CD4-positive, CD25-positive, alpha-beta regulatory T cell (primary cell): ENCODE data around the gene TAF4. TPM values are rescaled to one million over a fixed set of nuclear protein-coding genes. Genes with fewer than 3 reads are reported as not detected.
"Not testable (repeated sequence)": the region's sequence is repeated elsewhere in the genome, so short reads cannot be mapped to it uniquely, and the experiment has no call there.

Experiments used
- ATAC-seq, 2 donors: fragments of 150-1000 bp; cut with Tn5 transposase; one replicate each; pipeline ENCODE4 v1.10.0; 2021; ENCODE audit warnings: low read depth in 2 of 2, moderate number of reproducible peaks in 2 of 2, moderate library complexity in 1 of 2
- DNase-seq, 3 donors: peaks; one replicate each; pipeline versions ENCODE4 v3.0.0 to v3.0.0-alpha.2; 2012 to 2022; ENCODE audit warnings: mixed read lengths in 1 of 3
- H3K27ac ChIP-seq: one replicate; pipeline ENCODE4 v1.7.0; 2013; ENCODE audit warnings: mild to moderate bottlenecking, low read length; ENCODE audit not compliant: insufficient read depth, poor library complexity, severe bottlenecking
- H3K27me3 ChIP-seq: one replicate; pipeline ENCODE4 v1.7.0; 2013; ENCODE audit warnings: low read length; ENCODE audit not compliant: control insufficient read depth, insufficient read depth
- H3K36me3 ChIP-seq: one replicate; pipeline ENCODE4 v1.7.0; 2013; ENCODE audit warnings: mild to moderate bottlenecking, low read length, moderate library complexity; ENCODE audit not compliant: control insufficient read depth, insufficient read depth
- H3K4me1 ChIP-seq: 2 replicates; pipeline ENCODE4 v1.7.0; 2013; ENCODE audit warnings: mild to moderate bottlenecking, low read length; ENCODE audit not compliant: insufficient read depth, control insufficient read depth, poor library complexity, severe bottlenecking
- H3K4me3 ChIP-seq: one replicate; pipeline ENCODE4 v1.7.0; 2013; ENCODE audit warnings: low read depth, mild to moderate bottlenecking, low read length, moderate library complexity
- H3K9me3 ChIP-seq, 2 experiments: 1 replicate in 1 of 2; 2 replicates in 1 of 2; pipeline ENCODE4 v1.7.0; 2013; ENCODE audit warnings: low read length in 2 of 2, mild to moderate bottlenecking in 1 of 2, moderate library complexity in 1 of 2; ENCODE audit not compliant: control insufficient read depth in 2 of 2
- H3K27ac Mint-ChIP-seq, 3 donors: one replicate each; pipeline ENCODE4 v1.8.0; 2020 to 2022; ENCODE audit warnings: mild to moderate bottlenecking in 3 of 3, mixed read lengths in 3 of 3, moderate library complexity in 2 of 3
- H3K27me3 Mint-ChIP-seq: one replicate; pipeline ENCODE4 v1.8.0; 2022; ENCODE audit warnings: mild to moderate bottlenecking, mixed read lengths
- H3K36me3 Mint-ChIP-seq: one replicate; pipeline ENCODE4 v1.8.0; 2020; ENCODE audit warnings: mixed read lengths
- H3K4me1 Mint-ChIP-seq, 4 donors: one replicate each; pipeline ENCODE4 v1.8.0; 2020 to 2022; ENCODE audit warnings: mixed read lengths in 4 of 4, mild to moderate bottlenecking in 1 of 4
- H3K4me3 Mint-ChIP-seq, 4 donors: one replicate each; pipeline ENCODE4 v1.8.0; 2020 to 2022; ENCODE audit warnings: mild to moderate bottlenecking in 4 of 4, mixed read lengths in 4 of 4, moderate library complexity in 3 of 4
- H3K9me3 Mint-ChIP-seq, 7 donors: one replicate each; pipeline ENCODE4 v1.8.0; 2020 to 2022; ENCODE audit warnings: mixed read lengths in 7 of 7, mild to moderate bottlenecking in 3 of 7, moderate library complexity in 2 of 7
- polyA plus RNA-seq, 4 donors: library from polyadenylated mRNA; unstranded; fragments of 300-500 nt; fragmentation: Illumina TruSeq; gene quantifications; one replicate each; pipeline ENCODE4 v1.2.3, GENCODE V29; 2021
- total RNA-seq: library from RNA; stranded (reverse); gene quantifications from one replicate; pipeline ENCODE4 v1.2.3, GENCODE V29; 2022

TAF4 gene
- total and polyA plus RNA-seq, 5 donors from 2014 or later: 0.76 to 20.4 (median 0.91) TPM

DNA sequence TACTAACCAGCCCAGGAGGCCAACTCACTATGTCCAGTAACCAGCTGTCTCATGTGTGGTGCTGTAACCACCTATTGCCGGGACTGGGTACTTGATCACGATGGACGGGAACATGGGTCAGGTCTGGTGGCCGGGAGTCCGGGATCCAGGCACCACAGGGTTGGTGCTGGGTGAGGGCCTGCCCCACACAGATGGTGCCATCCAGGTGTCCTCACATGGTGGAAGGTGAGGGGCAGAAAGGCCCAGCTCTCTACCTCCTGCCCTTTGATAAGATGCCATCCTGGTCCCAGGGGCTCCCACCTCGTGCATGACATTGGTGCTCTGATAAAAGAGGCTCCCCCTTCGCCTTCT is 116.3 kb downstream of the TAF4 start:
- ATAC-seq (no peak), DNase-seq (no peak)
- Mint-ChIP-seq H3K36me3 (no peaks in the 10 kb centered on the region), H3K27ac (no peak overlapping the region), H3K9me3 (no peaks in the 10 kb centered on the region), H3K27me3 (no peaks in the 10 kb centered on the region), H3K4me1 (peaks cover 0 to 2% (median 0%) of the 10 kb centered on the region in 4 donors), H3K4me3 (no peak overlapping the region)
- Histone ChIP-seq H3K27ac (no peak overlapping the region), H3K36me3 (no peaks in the 10 kb centered on the region), H3K27me3 (no peaks in the 10 kb centered on the region), H3K4me3 (no peak overlapping the region), H3K4me1 (no peaks in the 10 kb centered on the region), H3K9me3 (no peaks in the 10 kb centered on the region)

DNA sequence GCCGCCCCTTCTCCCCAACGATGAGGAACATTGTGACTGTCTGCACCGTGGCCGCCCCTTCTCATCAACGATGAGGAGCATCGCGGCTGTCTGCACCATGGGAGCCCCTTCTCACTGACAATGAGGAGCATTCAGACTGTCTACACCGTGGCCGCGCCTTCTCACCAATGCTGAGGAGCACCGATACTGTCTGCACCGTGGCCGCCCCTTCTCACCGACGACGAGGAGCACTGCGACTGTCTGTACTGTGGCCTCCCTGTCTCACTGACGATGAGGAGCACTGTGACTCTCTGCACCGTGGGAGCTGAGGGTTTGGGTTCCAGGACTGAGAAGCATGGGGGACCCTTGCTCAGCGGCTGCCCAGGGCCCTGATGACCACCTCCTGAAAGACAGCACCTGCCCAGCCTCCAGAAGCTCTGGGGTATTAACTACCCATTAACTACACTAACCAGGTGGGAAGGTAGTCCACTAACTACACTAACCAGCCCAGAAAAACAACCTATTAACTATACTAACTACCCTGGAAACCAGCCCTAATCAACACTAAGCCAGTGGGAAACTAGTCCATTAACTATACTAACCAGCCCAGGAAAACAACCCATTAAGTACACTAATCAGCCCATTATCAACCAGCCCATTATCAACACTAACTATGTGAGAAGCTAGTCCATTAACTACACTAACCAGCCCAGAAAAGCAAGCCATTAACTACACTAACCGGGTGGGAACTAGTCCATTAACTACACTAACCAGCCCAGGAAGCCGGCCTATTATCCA is 116.9 kb downstream of the TAF4 start:
- no peaks in the 10 kb centered on the region for H3K36me3 Mint-ChIP-seq

DNA sequence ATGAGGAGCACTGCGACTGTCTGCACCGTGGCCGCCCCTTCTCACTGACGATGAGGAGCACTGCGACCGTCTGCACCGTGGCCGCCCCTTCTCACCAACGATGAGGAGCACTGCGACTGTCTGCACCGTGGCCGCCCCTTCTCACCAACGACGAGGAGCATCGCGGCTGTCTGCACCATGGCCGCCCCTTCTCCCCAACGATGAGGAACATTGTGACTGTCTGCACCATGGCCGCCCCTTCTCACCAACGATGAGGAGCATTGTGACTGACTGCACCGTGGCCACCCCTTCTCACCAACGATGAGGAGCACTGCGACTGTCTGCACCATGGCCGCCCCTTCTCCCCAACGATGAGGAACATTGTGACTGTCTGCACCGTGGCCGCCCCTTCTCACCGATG is 117.6 kb downstream of the TAF4 start:
- not testable (repeated sequence) for H3K27me3 ChIP-seq, H3K27ac Mint-ChIP-seq, H3K9me3 Mint-ChIP-seq, ATAC-seq, H3K27me3 Mint-ChIP-seq, H3K27ac ChIP-seq, H3K36me3 ChIP-seq, H3K4me3 ChIP-seq, H3K36me3 Mint-ChIP-seq, H3K4me1 Mint-ChIP-seq, H3K4me3 Mint-ChIP-seq, H3K9me3 ChIP-seq, DNase-seq, H3K4me1 ChIP-seq

More for the DNA sequence above, 116.9 kb downstream of the TAF4 start:
- no peaks in the 10 kb centered on the region for H3K9me3 ChIP-seq
- ATAC-seq (no peak), DNase-seq (no peak)
- H3K4me1 ChIP-seq: no peaks in the 10 kb centered on the region
- no peak overlapping the region for H3K27ac ChIP-seq
- Mint-ChIP-seq H3K9me3 (no peaks in the 10 kb centered on the region), H3K4me1 (peaks cover 0 to 2% (median 0%) of the 10 kb centered on the region in 4 donors), H3K27me3 (no peaks in the 10 kb centered on the region), H3K4me3 (no peak overlapping the region), H3K27ac (no peak overlapping the region)
- no peaks in the 10 kb centered on the region for H3K27me3 ChIP-seq
- no peaks in the 10 kb centered on the region for H3K36me3 ChIP-seq
- H3K4me3 ChIP-seq: no peak overlapping the region

DNA sequence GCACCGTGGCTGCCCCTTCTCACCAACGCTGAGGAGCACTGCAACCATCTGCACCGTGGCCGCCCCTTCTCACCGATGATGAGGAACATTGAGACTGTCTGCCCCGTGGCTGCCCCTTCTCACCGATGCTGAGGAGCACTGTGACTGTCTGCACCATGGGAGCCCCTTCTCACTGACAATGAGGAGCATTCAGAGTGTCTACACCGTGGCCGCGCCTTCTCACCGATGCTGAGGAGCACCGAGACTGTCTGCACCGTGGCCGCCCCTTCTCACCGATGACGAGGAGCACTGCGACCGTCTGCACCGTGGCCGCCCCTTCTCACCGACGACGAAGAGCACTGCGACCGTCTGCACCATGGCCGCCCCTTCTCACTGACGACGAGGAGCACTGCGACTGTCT is 120.2 kb downstream of the TAF4 start:
- not testable (repeated sequence) for H3K4me1 Mint-ChIP-seq, H3K9me3 ChIP-seq, H3K27ac Mint-ChIP-seq, H3K4me1 ChIP-seq, DNase-seq, H3K27me3 ChIP-seq, H3K4me3 ChIP-seq, ATAC-seq, H3K27ac ChIP-seq, H3K27me3 Mint-ChIP-seq, H3K9me3 Mint-ChIP-seq, H3K4me3 Mint-ChIP-seq, H3K36me3 Mint-ChIP-seq, H3K36me3 ChIP-seq

DNA sequence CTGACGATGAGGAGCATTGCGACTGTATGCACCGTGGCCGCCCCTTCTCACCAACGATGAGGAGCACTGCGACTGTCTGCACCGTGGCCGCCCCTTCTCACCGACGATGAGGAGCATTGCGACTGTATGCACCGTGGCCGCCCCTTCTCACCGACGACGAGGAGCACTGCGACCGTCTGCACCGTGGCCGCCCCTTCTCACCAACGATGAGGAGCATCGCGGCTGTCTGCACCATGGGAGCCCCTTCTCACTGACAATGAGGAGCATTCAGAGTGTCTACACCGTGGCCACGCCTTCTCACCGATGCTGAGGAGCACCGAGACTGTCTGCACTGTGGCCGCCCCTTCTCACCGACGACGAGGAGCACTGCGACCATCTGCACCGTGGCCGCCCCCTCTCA is 120.7 kb downstream of the TAF4 start:
- H3K4me1 Mint-ChIP-seq, H3K4me3 ChIP-seq, H3K36me3 Mint-ChIP-seq, H3K4me1 ChIP-seq, H3K27me3 ChIP-seq, H3K9me3 ChIP-seq, H3K9me3 Mint-ChIP-seq, H3K4me3 Mint-ChIP-seq, H3K27ac Mint-ChIP-seq, ATAC-seq, H3K27ac ChIP-seq, DNase-seq, H3K36me3 ChIP-seq, H3K27me3 Mint-ChIP-seq: not testable (repeated sequence)

DNA sequence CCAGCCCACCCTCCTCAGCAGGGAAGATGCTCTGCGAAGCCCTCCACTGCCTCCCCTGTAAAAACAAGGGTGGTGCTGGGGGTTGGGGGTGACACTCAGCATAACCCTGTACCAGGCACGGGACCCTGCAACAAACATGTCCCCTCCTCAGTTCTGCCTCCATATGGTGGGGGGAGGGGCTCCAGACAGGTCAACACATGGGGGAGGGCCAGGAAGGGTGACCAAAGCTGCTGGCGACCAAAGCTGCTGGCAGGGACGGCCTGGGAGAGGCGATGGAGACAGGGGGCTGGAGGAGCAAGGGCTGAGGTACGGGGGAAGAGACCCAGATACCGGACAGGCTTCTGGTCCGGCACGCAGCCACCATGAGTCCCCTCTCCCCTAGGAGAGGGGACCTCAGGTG is 123.2 kb downstream of the TAF4 start:
- Mint-ChIP-seq H3K9me3 (peaks cover 0 to 1% (median 0%) of the 10 kb centered on the region in 7 donors), H3K36me3 (no peaks in the 10 kb centered on the region), H3K27me3 (no peaks in the 10 kb centered on the region), H3K4me1 (no peaks in the 10 kb centered on the region), H3K4me3 (no peak overlapping the region), H3K27ac (no peak overlapping the region)
- no peaks in the 10 kb centered on the region for H3K4me1 ChIP-seq
- no peak overlapping the region for H3K27ac ChIP-seq
- no peaks in the 10 kb centered on the region for H3K27me3 ChIP-seq
- H3K4me3 ChIP-seq: no peak overlapping the region
- DNase-seq (no peak), ATAC-seq (no peak)
- no peaks in the 10 kb centered on the region for H3K36me3 ChIP-seq
- no peaks in the 10 kb centered on the region for H3K9me3 ChIP-seq

DNA sequence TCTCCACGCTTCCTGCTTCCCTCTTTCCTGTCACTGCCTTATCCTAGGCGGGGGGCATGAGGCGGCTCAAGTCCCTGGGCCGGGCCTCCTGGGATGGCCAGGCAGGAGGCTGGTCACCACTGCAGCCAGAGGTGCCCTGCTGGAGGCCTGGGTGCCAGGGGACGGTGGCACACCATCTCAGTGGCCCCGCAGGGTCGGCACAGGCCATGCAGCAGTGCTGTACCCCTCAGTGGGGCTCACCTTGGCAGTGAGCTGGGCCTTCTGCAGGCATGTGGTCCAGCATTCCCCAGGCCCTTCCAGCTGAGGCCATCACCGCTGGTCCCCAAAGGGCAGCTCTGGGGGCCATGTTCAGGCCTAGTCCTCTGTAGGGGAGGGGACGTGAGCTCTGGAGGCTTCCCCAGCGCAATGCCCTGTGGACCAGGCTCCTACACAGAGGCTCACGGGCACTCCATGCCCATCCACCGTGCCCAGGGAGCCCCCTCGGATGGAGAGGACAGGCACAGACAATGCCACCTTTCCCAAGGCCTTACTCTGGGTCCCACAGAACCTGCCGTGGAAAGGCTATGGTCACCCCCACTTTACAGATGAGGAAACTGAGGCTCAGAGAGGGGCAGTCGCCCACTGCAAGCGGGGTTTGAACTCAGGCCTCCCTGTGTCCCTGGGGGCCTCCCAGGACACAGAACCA is 123.8 kb downstream of the TAF4 start:
- H3K4me3 ChIP-seq: no peak overlapping the region
- H3K36me3 ChIP-seq: no peaks in the 10 kb centered on the region
- no peaks in the 10 kb centered on the region for H3K36me3 Mint-ChIP-seq
- H3K9me3 Mint-ChIP-seq: peaks cover 0 to 1% (median 0%) of the 10 kb centered on the region in 7 donors
- H3K27ac Mint-ChIP-seq: no peak overlapping the region
- no peak overlapping the region for H3K4me3 Mint-ChIP-seq
- no peaks in the 10 kb centered on the region for H3K27me3 Mint-ChIP-seq
- no peaks in the 10 kb centered on the region for H3K27me3 ChIP-seq
- H3K4me1 ChIP-seq: no peaks in the 10 kb centered on the region
- no peak overlapping the region for H3K27ac ChIP-seq
- H3K9me3 ChIP-seq: no peaks in the 10 kb centered on the region
- ATAC-seq (no peak), DNase-seq (no peak)
- no peaks in the 10 kb centered on the region for H3K4me1 Mint-ChIP-seq
